IPS-NIHi7 (cell line): Measurements from ENCODE around the gene LSM5.

Experiments used
- DNase-seq: peaks from one replicate; pipeline ENCODE4 v3.0.0; 2012; ENCODE audit warnings: mixed read lengths; ENCODE audit errors: extremely low spot score

The LSM5 gene

GRCh38 chr7:32490127-32490796, at the start of gene LSM5:
TSS of gene LSM5 (minus strand) at chr7:32490380. CDS start at chr7:32490365, 15 bp downstream.
- peak; percentile 82 for DNase-seq

- no peak for DNase-seq
Observed at GRCh38 chr7:32539366-32539765, 49.2 kb upstream of the LSM5 start.

- no peak for DNase-seq
Observed at GRCh38 chr7:32537760-32538159, 47.6 kb upstream of the LSM5 start.

GRCh38 chr7:32536585-32536984, 46.4 kb upstream of the LSM5 start:
- DNase-seq: no peak

GRCh38 chr7:32536016-32536415, 45.8 kb upstream of the LSM5 start:
- DNase-seq: no peak

GRCh38 chr7:32535162-32535702, 45.1 kb upstream of the LSM5 start:
- no peak for DNase-seq

GRCh38 chr7:32533276-32534029, 43.3 kb upstream of the LSM5 start:
- DNase-seq: no peak

- no peak for DNase-seq
Observed at GRCh38 chr7:32532716-32533115, 42.5 kb upstream of the LSM5 start.

GRCh38 chr7:32532086-32532485, 41.9 kb upstream of the LSM5 start:
- no peak for DNase-seq

- DNase-seq: no peak
Observed at GRCh38 chr7:32531402-32531801, 41.2 kb upstream of the LSM5 start.

- no peak for DNase-seq
Observed at GRCh38 chr7:32525839-32526238, 35.7 kb upstream of the LSM5 start.

- DNase-seq: no peak
Observed at GRCh38 chr7:32524631-32525030, 34.5 kb upstream of the LSM5 start.

- DNase-seq: no peak
Observed at GRCh38 chr7:32522746-32523530, 32.8 kb upstream of the LSM5 start.

GRCh38 chr7:32519763-32520162, 29.6 kb upstream of the LSM5 start:
- DNase-seq: no peak

GRCh38 chr7:32518534-32519140, 28.5 kb upstream of the LSM5 start:
- DNase-seq: no peak

- no peak for DNase-seq
Observed at GRCh38 chr7:32516551-32517100, 26.4 kb upstream of the LSM5 start.

GRCh38 chr7:32515890-32516550, 25.8 kb upstream of the LSM5 start:
- DNase-seq: no peak

- no peak for DNase-seq
Observed at GRCh38 chr7:32513210-32513609, 23.0 kb upstream of the LSM5 start.

GRCh38 chr7:32511791-32512190, 21.6 kb upstream of the LSM5 start:
- DNase-seq: no peak

- no peak for DNase-seq
Observed at GRCh38 chr7:32507414-32507813, 17.2 kb upstream of the LSM5 start.
